HCT116 (cell line): ENCODE results near the gene CRB3. TPM values are rescaled to one million over a fixed set of nuclear protein-coding genes. Genes with fewer than 3 reads are reported as not detected.

ENCODE experiments used
- ATAC-seq: fragments of 200-7000 bp; cut with Tn5 transposase; 2 replicates; pipeline ENCODE4 v1.9.1; 2020; ENCODE audit warnings: mild to moderate bottlenecking, moderate library complexity
- BruUV-seq: library from RNA; stranded (reverse); fragments of 400-500 nt; replicated peaks from 2 replicates; lab custom pipeline; 2021; lab: Mats Ljungman, UMichigan
- CTCF ChIA-PET: fragments of 300-600 bp; sonication (Branson Sonifier 250); formaldehyde crosslinking; loops from one replicate; lab custom pipeline; 2021; ENCODE audit warnings: antibody characterized with exemption; lab: Charles Lee
- POLR2A ChIA-PET: fragments of 300-600, 350-600 bp; sonication (Branson Sonifier 250); formaldehyde crosslinking; loops from one replicate; lab custom pipeline; 2021; ENCODE audit warnings: antibody characterized with exemption; lab: Charles Lee
- RAD21 ChIA-PET, 2 experiments: fragments of 300-600 bp; sonication (Branson Sonifier 250); formaldehyde crosslinking; loops; one replicate each; lab custom pipeline; 2023; ENCODE audit warnings: low total read pairs in 2 of 2; ENCODE audit not compliant: uncharacterized antibody in 2 of 2, unreplicated experiment in 2 of 2, low non-redundant PET in 1 of 2; lab: Charles Lee
- DNase-seq: peaks from one replicate; pipeline ENCODE4 v3.0.0-alpha.2; 2010; ENCODE audit warnings: low read depth, low spot score
- H2AFZ ChIP-seq: fragments of 200-600 bp; shearing (Covaris generic), sonication (generic); 2 replicates; pipeline ENCODE4 v1.6.1; 2017; ENCODE audit warnings: low read depth, mixed run types, mixed read lengths, antibody characterized with exemption, low read length; ENCODE audit not compliant: poor library complexity, severe bottlenecking
- H3K27ac ChIP-seq: 2 replicates; pipeline ENCODE4 v1.5.1; 2012; ENCODE audit warnings: low read depth, low read length
- H3K27me3 ChIP-seq: fragments of 200-600 bp; sonication (generic); 2 replicates; pipeline ENCODE4 v1.6.1; 2016; ENCODE audit warnings: mixed run types, low read length, mixed read lengths; ENCODE audit not compliant: insufficient read depth
- H3K36me3 ChIP-seq, 2 experiments: fragments of 200-500 bp in 1 of 2; fragments of 200-600 bp in 1 of 2; sonication (Bioruptor generic) in 1 of 2; sonication (generic) in 1 of 2; 2 replicates each; pipeline versions ENCODE4 v1.5.1 to v1.6.1; 2014 to 2016; ENCODE audit warnings: low read length in 2 of 2, inconsistent platforms in 1 of 2, mixed read lengths in 1 of 2, mixed run types in 1 of 2; ENCODE audit not compliant: insufficient read depth in 2 of 2, control insufficient read depth in 1 of 2
- H3K4me1 ChIP-seq, 2 experiments: fragments of 200-600 bp in 1 of 2; sonication (generic) in 1 of 2; 2 replicates each; pipeline versions ENCODE4 v1.5.1 to v1.6.1; 2012 to 2017; ENCODE audit warnings: low read length in 2 of 2, inconsistent platforms in 1 of 2, mild to moderate bottlenecking in 1 of 2, mixed read lengths in 1 of 2, mixed run types in 1 of 2, moderate library complexity in 1 of 2; ENCODE audit not compliant: insufficient read depth in 2 of 2, control insufficient read depth in 1 of 2
- H3K4me2 ChIP-seq: fragments of 200-600 bp; sonication (generic); 2 replicates; pipeline ENCODE4 v1.6.1; 2017; ENCODE audit warnings: mixed run types, low read length, mixed read lengths
- H3K4me3 ChIP-seq, 2 experiments: fragments of 200-600 bp in 1 of 2; sonication (generic) in 1 of 2; replicated peaks in 1 of 2; 2 replicates each; pipeline ENCODE4 v1.5.1; 2011 to 2016; ENCODE audit warnings: low read length in 2 of 2, control low read depth in 1 of 2, low read depth in 1 of 2, mild to moderate bottlenecking in 1 of 2, mixed read lengths in 1 of 2, mixed run types in 1 of 2
- H3K79me2 ChIP-seq: fragments of 200-600 bp; sonication (generic); 2 replicates; pipeline ENCODE4 v1.6.1; 2017; ENCODE audit warnings: mild to moderate bottlenecking, mixed run types, low read length, moderate library complexity, mixed read lengths; ENCODE audit not compliant: insufficient read depth
- H3K9ac ChIP-seq: fragments of 200-600 bp; sonication (generic); 2 replicates; pipeline ENCODE4 v1.6.1; 2016; ENCODE audit warnings: low read length, mixed read lengths
- H3K9me2 ChIP-seq: fragments of 200-600 bp; sonication (generic), shearing (Covaris generic); 2 replicates; pipeline ENCODE4 v1.6.1; 2017; ENCODE audit warnings: mixed run types, mild to moderate bottlenecking, moderate library complexity; ENCODE audit not compliant: insufficient read depth
- H3K9me3 ChIP-seq, 2 experiments: fragments of 200-500 bp in 1 of 2; fragments of 200-600 bp in 1 of 2; sonication (Bioruptor generic) in 1 of 2; sonication (generic) in 1 of 2; 2 replicates each; pipeline ENCODE4 v1.6.1; 2014 to 2017; ENCODE audit warnings: low read length in 2 of 2, mixed read lengths in 2 of 2, inconsistent platforms in 1 of 2, low read depth in 1 of 2, mild to moderate bottlenecking in 1 of 2, mixed run types in 1 of 2, moderate library complexity in 1 of 2; ENCODE audit not compliant: control insufficient read depth in 1 of 2, insufficient read depth in 1 of 2
- H4K20me1 ChIP-seq: fragments of 200-600 bp; sonication (generic), shearing (Covaris generic); 2 replicates; pipeline ENCODE4 v1.6.1; 2017; ENCODE audit warnings: mixed run types, mild to moderate bottlenecking, moderate library complexity; ENCODE audit not compliant: insufficient read depth
- CBX3 ChIP-seq: IDR thresholded peaks from 2 replicates; pipeline ENCODE4 v1.6.1; 2012; ENCODE audit warnings: low read depth
- CEBPB ChIP-seq: IDR thresholded peaks from 2 replicates; pipeline ENCODE4 v1.6.1; 2012; ENCODE audit warnings: low read depth
- EGR1 ChIP-seq: IDR thresholded peaks from 2 replicates; pipeline ENCODE4 v1.6.1; 2012; ENCODE audit warnings: low read depth
- ELF1 ChIP-seq: IDR thresholded peaks from 2 replicates; pipeline ENCODE4 v1.6.1; 2012; ENCODE audit warnings: low read depth, borderline replicate concordance
- EZH2phosphoT487 ChIP-seq: fragments of 200-600 bp; IDR thresholded peaks from 2 replicates; pipeline ENCODE4 v1.6.1; 2018; ENCODE audit warnings: antibody characterized with exemption, borderline replicate concordance
- JUND ChIP-seq: IDR thresholded peaks from 2 replicates; pipeline ENCODE4 v1.6.1; 2012
- MAX ChIP-seq: IDR thresholded peaks from 2 replicates; pipeline ENCODE4 v1.6.1; 2012
- POLR2A ChIP-seq: IDR thresholded peaks from 2 replicates; pipeline ENCODE4 v1.7.0; 2011; ENCODE audit warnings: borderline replicate concordance; ENCODE audit not compliant: insufficient read depth, insufficient read length; ENCODE audit errors: extremely low read depth
- POLR2AphosphoS5 ChIP-seq: IDR thresholded peaks from 2 replicates; pipeline ENCODE4 v1.6.1; 2011; ENCODE audit warnings: mild to moderate bottlenecking, low read depth, low read length, moderate library complexity
- RAD21 ChIP-seq: IDR thresholded peaks from 2 replicates; pipeline ENCODE4 v1.6.1; 2012; ENCODE audit warnings: low read depth, mild to moderate bottlenecking
- SIN3A ChIP-seq: IDR thresholded peaks from 2 replicates; pipeline ENCODE4 v1.6.1; 2012; ENCODE audit warnings: low read depth
- SP1 ChIP-seq: IDR thresholded peaks from 2 replicates; pipeline ENCODE4 v1.6.1; 2012; ENCODE audit warnings: low read depth
- SRF ChIP-seq: IDR thresholded peaks from 2 replicates; pipeline ENCODE4 v1.6.1; 2012; ENCODE audit warnings: low read depth
- TCF7L2 ChIP-seq: IDR thresholded peaks from 2 replicates; pipeline ENCODE4 v1.7.0; 2011; ENCODE audit warnings: borderline replicate concordance, inconsistent platforms; ENCODE audit not compliant: insufficient read depth, insufficient read length; ENCODE audit errors: extremely low read depth
- YY1 ChIP-seq: IDR thresholded peaks from 2 replicates; pipeline ENCODE4 v1.6.1; 2011; ENCODE audit warnings: low read length, low read depth, moderate library complexity, mild to moderate bottlenecking; ENCODE audit not compliant: insufficient replicate concordance; ENCODE audit errors: extremely low read depth
- ZNF274 ChIP-seq: fragments of 200-500 bp; sonication (Bioruptor generic); IDR thresholded peaks from 2 replicates; pipeline ENCODE4 v1.6.1; 2014; ENCODE audit warnings: mild to moderate bottlenecking, low read depth, low read length, inconsistent platforms
- intact Hi-C: fragments of 100-400 bp; cut with micrococcal nuclease; formaldehyde crosslinking; loops from 2 replicates; pipeline ENCODE4 v1.10.0; 2022
- total RNA-seq: library from RNA; stranded (reverse); gene quantifications from one replicate; pipeline ENCODE4 v1.2.1, GENCODE V29; 2021; ENCODE audit not compliant: unreplicated experiment
- TF ChIP-seq, protein P1 (sequence below): IDR thresholded peaks from 2 replicates; pipeline ENCODE4 v1.6.1; 2012
- TF ChIP-seq, protein P2 (sequence below): IDR thresholded peaks from 2 replicates; pipeline ENCODE4 v1.6.1; 2012; ENCODE audit warnings: low read depth
- TF ChIP-seq, protein P3 (sequence below): IDR thresholded peaks from 2 replicates; pipeline ENCODE4 v1.6.1; 2011; ENCODE audit warnings: mild to moderate bottlenecking, low read length, moderate library complexity; ENCODE audit not compliant: insufficient replicate concordance; ENCODE audit errors: extremely low read depth

CRB3 gene
- total RNA-seq, 1 experiment from 2014 or later: 40.5 TPM

DNA sequence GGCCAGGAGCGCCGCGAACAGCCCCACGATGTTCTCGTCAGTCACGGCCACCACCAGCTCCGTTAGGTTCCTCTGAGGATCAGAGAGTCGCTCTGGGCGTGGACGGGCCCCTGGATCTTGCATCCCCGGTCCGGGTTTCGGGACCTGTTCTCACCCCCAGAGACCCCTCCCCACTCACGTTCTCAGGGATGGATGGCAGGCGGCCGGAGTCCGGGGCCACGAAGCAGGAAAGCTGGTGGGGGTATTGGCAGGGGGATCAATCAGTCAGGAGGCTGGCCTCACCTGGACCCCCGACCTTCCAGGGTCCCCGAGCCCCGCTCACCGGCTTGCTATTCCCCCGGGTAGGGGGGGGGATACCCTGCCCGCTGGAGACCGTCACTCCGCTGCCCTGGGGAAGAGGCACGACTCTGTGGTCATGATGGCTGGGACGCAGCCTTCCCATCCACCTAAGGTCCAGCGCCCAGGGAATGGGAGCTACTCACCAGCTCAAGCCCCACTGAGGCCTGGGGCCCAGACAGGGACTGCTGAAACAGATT is 12.9 kb downstream of the CRB3 start:
- no peak overlapping the region for H3K9ac ChIP-seq

More for the DNA sequence above, 12.9 kb downstream of the CRB3 start:
- Histone ChIP-seq H4K20me1 (no peaks in the 10 kb centered on the region), H3K4me3 (no peak overlapping the region), H3K9me3 (no peaks in the 10 kb centered on the region), H3K27me3 (no peaks in the 10 kb centered on the region), H3K79me2 (no peaks in the 10 kb centered on the region), H3K4me1 (peaks cover 8 to 32% of the 10 kb centered on the region in 2 experiments), H3K27ac (no peak overlapping the region), H3K4me2 (no peak overlapping the region), H3K36me3 (no peaks in the 10 kb centered on the region), H3K9me2 (no peaks in the 10 kb centered on the region), H2AFZ (no peak overlapping the region)
- intact Hi-C loops: no loop called here
- ChIA-PET POLR2A (interaction anchor here (0.6 kb wide), 1 partner anchor 260 kb away, joined by 3 read pairs; no protein-coding TSS in a partner anchor), CTCF (no interaction called here), RAD21 (no interaction called here)
- no peak for ATAC-seq
- TF ChIP-seq ZNF274 (no peak), CBX3 (no peak), ELF1 (no peak), SIN3A (no peak), SP1 (no peak), MAX (no peak), EZH2phosphoT487 (no peak), EGR1 (no peak), POLR2A (no peak), JUND (no peak), CEBPB (no peak), YY1 (no peak), RAD21 (no peak), TCF7L2 (no peak), POLR2AphosphoS5 (no peak), SRF (no peak)
- TF ChIP-seq, protein P1, sequence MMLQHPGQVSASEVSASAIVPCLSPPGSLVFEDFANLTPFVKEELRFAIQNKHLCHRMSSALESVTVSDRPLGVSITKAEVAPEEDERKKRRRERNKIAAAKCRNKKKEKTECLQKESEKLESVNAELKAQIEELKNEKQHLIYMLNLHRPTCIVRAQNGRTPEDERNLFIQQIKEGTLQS: no peak
- TF ChIP-seq, protein P2, sequence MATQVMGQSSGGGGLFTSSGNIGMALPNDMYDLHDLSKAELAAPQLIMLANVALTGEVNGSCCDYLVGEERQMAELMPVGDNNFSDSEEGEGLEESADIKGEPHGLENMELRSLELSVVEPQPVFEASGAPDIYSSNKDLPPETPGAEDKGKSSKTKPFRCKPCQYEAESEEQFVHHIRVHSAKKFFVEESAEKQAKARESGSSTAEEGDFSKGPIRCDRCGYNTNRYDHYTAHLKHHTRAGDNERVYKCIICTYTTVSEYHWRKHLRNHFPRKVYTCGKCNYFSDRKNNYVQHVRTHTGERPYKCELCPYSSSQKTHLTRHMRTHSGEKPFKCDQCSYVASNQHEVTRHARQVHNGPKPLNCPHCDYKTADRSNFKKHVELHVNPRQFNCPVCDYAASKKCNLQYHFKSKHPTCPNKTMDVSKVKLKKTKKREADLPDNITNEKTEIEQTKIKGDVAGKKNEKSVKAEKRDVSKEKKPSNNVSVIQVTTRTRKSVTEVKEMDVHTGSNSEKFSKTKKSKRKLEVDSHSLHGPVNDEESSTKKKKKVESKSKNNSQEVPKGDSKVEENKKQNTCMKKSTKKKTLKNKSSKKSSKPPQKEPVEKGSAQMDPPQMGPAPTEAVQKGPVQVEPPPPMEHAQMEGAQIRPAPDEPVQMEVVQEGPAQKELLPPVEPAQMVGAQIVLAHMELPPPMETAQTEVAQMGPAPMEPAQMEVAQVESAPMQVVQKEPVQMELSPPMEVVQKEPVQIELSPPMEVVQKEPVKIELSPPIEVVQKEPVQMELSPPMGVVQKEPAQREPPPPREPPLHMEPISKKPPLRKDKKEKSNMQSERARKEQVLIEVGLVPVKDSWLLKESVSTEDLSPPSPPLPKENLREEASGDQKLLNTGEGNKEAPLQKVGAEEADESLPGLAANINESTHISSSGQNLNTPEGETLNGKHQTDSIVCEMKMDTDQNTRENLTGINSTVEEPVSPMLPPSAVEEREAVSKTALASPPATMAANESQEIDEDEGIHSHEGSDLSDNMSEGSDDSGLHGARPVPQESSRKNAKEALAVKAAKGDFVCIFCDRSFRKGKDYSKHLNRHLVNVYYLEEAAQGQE: no peak
- TF ChIP-seq, protein P3, sequence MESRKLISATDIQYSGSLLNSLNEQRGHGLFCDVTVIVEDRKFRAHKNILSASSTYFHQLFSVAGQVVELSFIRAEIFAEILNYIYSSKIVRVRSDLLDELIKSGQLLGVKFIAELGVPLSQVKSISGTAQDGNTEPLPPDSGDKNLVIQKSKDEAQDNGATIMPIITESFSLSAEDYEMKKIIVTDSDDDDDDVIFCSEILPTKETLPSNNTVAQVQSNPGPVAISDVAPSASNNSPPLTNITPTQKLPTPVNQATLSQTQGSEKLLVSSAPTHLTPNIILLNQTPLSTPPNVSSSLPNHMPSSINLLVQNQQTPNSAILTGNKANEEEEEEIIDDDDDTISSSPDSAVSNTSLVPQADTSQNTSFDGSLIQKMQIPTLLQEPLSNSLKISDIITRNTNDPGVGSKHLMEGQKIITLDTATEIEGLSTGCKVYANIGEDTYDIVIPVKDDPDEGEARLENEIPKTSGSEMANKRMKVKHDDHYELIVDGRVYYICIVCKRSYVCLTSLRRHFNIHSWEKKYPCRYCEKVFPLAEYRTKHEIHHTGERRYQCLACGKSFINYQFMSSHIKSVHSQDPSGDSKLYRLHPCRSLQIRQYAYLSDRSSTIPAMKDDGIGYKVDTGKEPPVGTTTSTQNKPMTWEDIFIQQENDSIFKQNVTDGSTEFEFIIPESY: no peak
- no TSS peak for BruUV-seq
- no peak for DNase-seq
